HG03354 (cell line): ENCODE measurements around the gene PDE9A.
"Not testable (repeated sequence)": the region's sequence is repeated elsewhere in the genome, so short reads cannot be mapped to it uniquely, and the experiment has no call there.

Source experiments
- ATAC-seq: cut with Tn5 transposase; IDR thresholded peaks from one replicate; pipeline ENCODE4 v1.9.1; 2021; ENCODE audit warnings: mild to moderate bottlenecking; ENCODE audit not compliant: unreplicated experiment, poor library complexity, severe bottlenecking

Gene PDE9A

DNA sequence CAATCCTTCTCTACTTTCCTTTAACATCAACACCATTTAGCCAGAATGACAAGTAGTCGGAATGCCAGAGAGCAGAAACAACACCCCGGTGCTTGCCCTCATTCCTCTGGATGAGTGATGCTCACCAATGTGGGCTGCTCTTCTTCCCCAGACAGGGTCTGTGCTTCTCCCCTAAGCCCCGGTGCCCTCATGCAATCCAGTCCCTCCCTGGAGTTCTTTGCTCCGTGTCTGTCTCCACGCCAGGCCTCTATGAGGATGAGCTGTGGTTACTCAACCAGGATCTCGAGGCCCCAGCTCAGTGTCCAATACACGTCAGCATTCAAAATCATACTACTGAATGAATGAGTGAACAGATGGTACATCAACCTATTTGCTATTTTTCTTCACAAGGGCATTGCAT, 29.7 kb upstream of the PDE9A start:
- ATAC-seq = no peak

GRCh38 chr21:42624095-42624790, 29.2 kb upstream of the PDE9A start:
- no peak for ATAC-seq

GRCh38 chr21:42624936-42625335, 28.5 kb upstream of the PDE9A start:
- ATAC-seq = no peak

GRCh38 chr21:42626171-42626570, 27.2 kb upstream of the PDE9A start:
- ATAC-seq = no peak

GRCh38 chr21:42627527-42628289, 25.7 kb upstream of the PDE9A start:
- ATAC-seq = no peak

DNA sequence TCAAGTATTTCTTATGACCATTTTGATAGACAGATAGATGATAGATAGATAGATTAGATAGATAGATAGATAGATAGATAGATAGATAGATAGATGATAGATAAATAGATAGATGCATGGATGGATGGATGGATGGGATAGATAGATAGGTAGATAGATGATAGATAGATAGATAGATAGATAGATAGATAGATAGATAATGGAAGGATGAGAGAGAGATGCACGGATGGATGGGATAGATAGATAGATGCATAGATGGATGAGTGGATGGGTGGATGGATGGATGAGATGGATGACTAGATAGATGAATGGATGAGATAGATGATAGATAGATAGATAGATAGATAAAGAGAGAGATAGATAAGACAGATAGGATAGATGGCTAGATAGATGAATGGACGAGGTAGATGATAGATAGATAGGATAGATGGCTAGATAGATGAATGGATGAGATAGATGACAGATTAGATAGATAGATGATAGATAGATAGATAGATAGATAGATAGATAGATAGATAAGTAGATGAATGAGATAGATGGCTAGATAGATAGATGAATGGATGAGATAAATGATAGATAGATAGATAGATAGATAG, 24.9 kb upstream of the PDE9A start:
- not testable (repeated sequence) for ATAC-seq

GRCh38 chr21:42629933-42630589, 23.4 kb upstream of the PDE9A start:
- ATAC-seq = no peak

DNA sequence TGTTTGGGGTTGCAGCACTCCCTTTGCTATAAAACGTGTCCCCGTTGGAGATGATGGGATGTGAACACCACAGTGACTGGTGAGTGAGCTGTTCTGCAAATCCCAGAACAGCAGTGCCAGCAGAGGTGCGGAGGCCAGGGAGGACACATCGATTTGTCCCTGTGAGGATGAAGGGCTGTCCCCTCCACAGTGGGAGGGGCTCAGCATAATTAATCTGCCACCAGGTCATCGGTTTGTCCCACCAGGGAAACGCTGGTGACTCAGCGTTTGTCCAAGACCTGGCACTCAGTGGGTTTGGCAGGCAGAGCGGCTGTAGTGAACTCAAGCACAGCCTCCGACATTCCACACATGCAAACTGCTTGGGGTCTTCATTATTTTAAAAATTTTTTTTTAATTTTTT, 22.8 kb upstream of the PDE9A start:
- ATAC-seq = no peak

DNA sequence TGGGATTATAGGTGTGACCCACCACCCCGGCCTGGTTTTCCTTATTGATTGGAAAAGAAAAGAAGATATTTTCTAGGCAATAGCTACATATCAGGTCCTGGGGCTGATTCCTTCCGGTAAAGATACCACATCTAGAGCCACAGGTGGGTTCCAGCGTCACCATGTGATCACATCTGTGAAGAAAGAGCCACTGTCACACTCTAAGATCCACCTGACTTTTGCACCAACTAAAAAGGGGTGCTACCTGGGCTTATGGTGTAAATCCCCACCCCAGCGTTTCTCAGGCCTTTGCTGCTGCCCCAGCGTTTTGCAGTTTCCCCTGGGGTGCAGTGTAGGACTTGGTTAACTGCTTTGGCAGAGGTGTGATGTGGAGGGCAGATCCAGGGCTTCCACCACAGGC, 22.3 kb upstream of the PDE9A start:
- no peak for ATAC-seq

- ATAC-seq = no peak
Observed at GRCh38 chr21:42632336-42632751, 21.1 kb upstream of the PDE9A start.

GRCh38 chr21:42632771-42633690, 20.4 kb upstream of the PDE9A start:
- no peak for ATAC-seq

GRCh38 chr21:42633858-42634257, 19.6 kb upstream of the PDE9A start:
- ATAC-seq = no peak

- no peak for ATAC-seq
Observed at GRCh38 chr21:42635848-42636519, 17.4 kb upstream of the PDE9A start.

GRCh38 chr21:42636520-42637266, 16.7 kb upstream of the PDE9A start:
- no peak for ATAC-seq

GRCh38 chr21:42637267-42638041, 16.0 kb upstream of the PDE9A start:
- ATAC-seq = no peak

- ATAC-seq = no peak
Observed at GRCh38 chr21:42638266-42638863, 15.1 kb upstream of the PDE9A start.

DNA sequence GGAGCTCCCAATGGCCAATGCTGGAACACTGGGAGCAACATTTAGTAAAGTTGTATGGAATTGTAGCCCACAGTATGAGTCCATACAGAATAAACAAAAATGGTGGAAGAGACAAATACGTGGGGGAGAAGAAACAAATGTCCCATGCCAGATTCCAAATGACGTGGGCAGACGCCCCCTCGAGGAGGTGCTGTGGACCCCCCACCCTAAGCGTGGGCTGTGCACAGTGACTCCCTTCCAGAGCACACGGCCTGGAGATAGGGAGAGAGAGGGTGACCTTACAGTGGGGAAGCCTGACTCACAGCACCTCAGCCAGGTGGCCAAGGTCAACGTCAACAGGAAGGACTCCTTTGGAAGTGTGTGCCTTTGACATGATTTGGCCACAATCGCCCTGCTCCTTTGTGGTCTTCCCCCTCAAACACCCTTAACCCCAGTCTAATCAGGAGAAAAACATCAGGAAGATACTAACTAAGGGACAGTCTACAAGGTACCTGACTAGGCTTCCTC, 13.7 kb upstream of the PDE9A start:
- no peak for ATAC-seq
